ENCODE results near the gene MELTF.

Gene MELTF

GRCh38 chr3:197022405-197023231 is 7.0 kb downstream of the MELTF start:
- Histone ChIP-seq H3K27me3 (ENCODE audit: low read depth) (no peaks in the 10 kb centered on the region), H3K4me1 (no peaks in the 10 kb centered on the region)
- in situ Hi-C loops (cut with MboI; ENCODE audit: low sequenced_read_pairs): loop anchor here (25.0 kb wide), 2 partner anchors 165 to 490 kb away; no protein-coding TSS in a partner anchor

GRCh38 chr3:197021729-197022404 is 7.8 kb downstream of the MELTF start:
- Histone ChIP-seq H3K27me3 (ENCODE audit: low read depth) (no peaks in the 10 kb centered on the region), H3K4me3 (no peak overlapping the region), H3K4me1 (no peaks in the 10 kb centered on the region), H3K9me3 (no peaks in the 10 kb centered on the region), H3K36me3 (replicated peaks) (peaks cover 6% of the 10 kb centered on the region; the same call in 1 of the 2 replicates)
- in situ Hi-C loops (cut with MboI; ENCODE audit: low sequenced_read_pairs): loop anchor here (25.0 kb wide), 2 partner anchors 165 to 490 kb away; no protein-coding TSS in a partner anchor
- DNase-seq (ENCODE audit: low spot score in 2 of 2): peak in 1 of 2 experiments; percentile 7

More at GRCh38 chr3:197022405-197023231, 7.0 kb downstream of the MELTF start:
- Histone ChIP-seq H3K9me3 (no peaks in the 10 kb centered on the region), H3K4me3 (no peak overlapping the region), H3K36me3 (replicated peaks) (peaks cover 6% of the 10 kb centered on the region; the same call in 1 of the 2 replicates)
- peak in 1 of 2 experiments; percentile 7 for DNase-seq (ENCODE audit: low spot score in 2 of 2)

- Histone ChIP-seq H3K27me3 (ENCODE audit: low read depth) (no peaks in the 10 kb centered on the region), H3K4me1 (no peaks in the 10 kb centered on the region), H3K4me3 (no peak overlapping the region), H3K9me3 (no peaks in the 10 kb centered on the region), H3K36me3 (replicated peaks) (peaks cover 6% of the 10 kb centered on the region; the same call in 1 of the 2 replicates)
- in situ Hi-C loops (cut with MboI; ENCODE audit: low sequenced_read_pairs): loop anchor here (25.0 kb wide), 2 partner anchors 166 to 491 kb away; no protein-coding TSS in a partner anchor
- DNase-seq (ENCODE audit: low spot score in 2 of 2): peak in 1 of 2 experiments; percentile 34
Measured at GRCh38 chr3:197021231-197021630, 8.4 kb downstream of the MELTF start.

- no peaks in the 10 kb centered on the region for H3K9me3 ChIP-seq
- no peaks in the 10 kb centered on the region for H3K36me3 ChIP-seq (replicated peaks)
- H3K27me3 ChIP-seq (ENCODE audit: low read depth): no peaks in the 10 kb centered on the region
- no peaks in the 10 kb centered on the region for H3K4me1 ChIP-seq
- DNase-seq (ENCODE audit: low spot score in 2 of 2): peak in 1 of 2 experiments; percentile 4
- no peak overlapping the region for H3K4me3 ChIP-seq
- in situ Hi-C loops (cut with MboI; ENCODE audit: low sequenced_read_pairs): loop anchor here (25.0 kb wide), 2 partner anchors 168 to 493 kb away; no protein-coding TSS in a partner anchor
Measured at GRCh38 chr3:197019535-197019934, 10.1 kb downstream of the MELTF start.

GRCh38 chr3:197019021-197019420 is 10.6 kb downstream of the MELTF start:
- in situ Hi-C loops (cut with MboI; ENCODE audit: low sequenced_read_pairs): loop anchor here (25.0 kb wide), 2 partner anchors 168 to 493 kb away; no protein-coding TSS in a partner anchor

GRCh38 chr3:197017003-197017402 is 12.6 kb downstream of the MELTF start:
- Histone ChIP-seq H3K27me3 (ENCODE audit: low read depth) (no peaks in the 10 kb centered on the region), H3K9me3 (no peaks in the 10 kb centered on the region), H3K4me1 (peaks cover 5% of the 10 kb centered on the region), H3K36me3 (replicated peaks) (no peaks in the 10 kb centered on the region), H3K4me3 (no peak overlapping the region)
- in situ Hi-C loops (cut with MboI; ENCODE audit: low sequenced_read_pairs): loop anchor here (25.0 kb wide), 2 partner anchors 170 to 495 kb away; no protein-coding TSS in a partner anchor
- DNase-seq (ENCODE audit: low spot score in 2 of 2): no peak

More at GRCh38 chr3:197019021-197019420, 10.6 kb downstream of the MELTF start:
- no peaks in the 10 kb centered on the region for H3K36me3 ChIP-seq (replicated peaks)
- H3K9me3 ChIP-seq: no peaks in the 10 kb centered on the region
- no peaks in the 10 kb centered on the region for H3K27me3 ChIP-seq (ENCODE audit: low read depth)
- H3K4me1 ChIP-seq: no peaks in the 10 kb centered on the region
- no peak overlapping the region for H3K4me3 ChIP-seq
- DNase-seq (ENCODE audit: low spot score in 2 of 2): peak in 1 of 2 experiments; percentile 6

- in situ Hi-C loops (cut with MboI; ENCODE audit: low sequenced_read_pairs): loop anchor here (25.0 kb wide), 2 partner anchors 171 to 496 kb away; no protein-coding TSS in a partner anchor
- DNase-seq (ENCODE audit: low spot score in 2 of 2): no peak
- H3K4me3 ChIP-seq: no peak overlapping the region
Measured at GRCh38 chr3:197015790-197016736, 13.6 kb downstream of the MELTF start.

GRCh38 chr3:197014942-197015575 is 14.6 kb downstream of the MELTF start:
- H3K27me3 ChIP-seq (ENCODE audit: low read depth): no peaks in the 10 kb centered on the region
- in situ Hi-C loops (cut with MboI; ENCODE audit: low sequenced_read_pairs): loop anchor here (25.0 kb wide), 2 partner anchors 172 to 497 kb away; no protein-coding TSS in a partner anchor
- DNase-seq (ENCODE audit: low spot score in 2 of 2): no peak

More at GRCh38 chr3:197015790-197016736, 13.6 kb downstream of the MELTF start:
- Histone ChIP-seq H3K9me3 (no peaks in the 10 kb centered on the region), H3K36me3 (replicated peaks) (no peaks in the 10 kb centered on the region), H3K27me3 (ENCODE audit: low read depth) (no peaks in the 10 kb centered on the region), H3K4me1 (peaks cover 5% of the 10 kb centered on the region)

GRCh38 chr3:197014024-197014423 is 15.6 kb downstream of the MELTF start:
- Histone ChIP-seq H3K9me3 (no peaks in the 10 kb centered on the region), H3K36me3 (replicated peaks) (no peaks in the 10 kb centered on the region), H3K4me1 (peaks cover 5% of the 10 kb centered on the region), H3K4me3 (no peak overlapping the region), H3K27me3 (ENCODE audit: low read depth) (no peaks in the 10 kb centered on the region)
- in situ Hi-C loops (cut with MboI; ENCODE audit: low sequenced_read_pairs): loop anchor here (25.0 kb wide), 2 partner anchors 173 to 498 kb away; no protein-coding TSS in a partner anchor
- DNase-seq (ENCODE audit: low spot score in 2 of 2): no peak

More at GRCh38 chr3:197014942-197015575, 14.6 kb downstream of the MELTF start:
- Histone ChIP-seq H3K36me3 (replicated peaks) (no peaks in the 10 kb centered on the region), H3K4me1 (peaks cover 5% of the 10 kb centered on the region), H3K4me3 (no peak overlapping the region), H3K9me3 (no peaks in the 10 kb centered on the region)

GRCh38 chr3:197012540-197012883 is 17.1 kb downstream of the MELTF start:
- Histone ChIP-seq H3K4me1 (peaks cover 5% of the 10 kb centered on the region), H3K9me3 (no peaks in the 10 kb centered on the region), H3K36me3 (replicated peaks) (no peaks in the 10 kb centered on the region), H3K4me3 (no peak overlapping the region), H3K27me3 (ENCODE audit: low read depth) (no peaks in the 10 kb centered on the region)
- in situ Hi-C loops (cut with MboI; ENCODE audit: low sequenced_read_pairs): loop anchor here (25.0 kb wide), 2 partner anchors 175 to 500 kb away; no protein-coding TSS in a partner anchor
- no peak for DNase-seq (ENCODE audit: low spot score in 2 of 2)

- Histone ChIP-seq H3K9me3 (no peaks in the 10 kb centered on the region), H3K27me3 (ENCODE audit: low read depth) (no peaks in the 10 kb centered on the region), H3K4me3 (no peak overlapping the region), H3K36me3 (replicated peaks) (no peaks in the 10 kb centered on the region), H3K4me1 (peaks cover 5% of the 10 kb centered on the region)
- DNase-seq (ENCODE audit: low spot score in 2 of 2): no peak
- in situ Hi-C loops (cut with MboI; ENCODE audit: low sequenced_read_pairs): loop anchor here (25.0 kb wide), 2 partner anchors 175 to 500 kb away; no protein-coding TSS in a partner anchor
Measured at GRCh38 chr3:197011780-197012539, 17.7 kb downstream of the MELTF start.

Measured in HAP-1 (cell line).